Endothelial cell of umbilical vein (primary cell): ENCODE data around the gene PLXNB2. TPM values are rescaled to one million over a fixed set of nuclear protein-coding genes. Genes with fewer than 3 reads are reported as not detected.

Experiments used
- BruUV-seq: library from RNA; stranded (reverse); fragments of 400-500 nt; replicated peaks from 2 replicates; lab custom pipeline; 2021; lab: Mats Ljungman, UMichigan
- CTCF ChIA-PET: fragments of 300-600, 350-600 bp; sonication (Branson Sonifier 250); formaldehyde crosslinking; loops from one replicate; lab custom pipeline; 2021; ENCODE audit warnings: antibody characterized with exemption, inconsistent platforms; lab: Charles Lee
- POLR2A ChIA-PET: fragments of 300-600, 350-600 bp; sonication (Branson Sonifier 250); formaldehyde crosslinking; loops from one replicate; lab custom pipeline; 2021; ENCODE audit warnings: antibody characterized with exemption, inconsistent platforms; lab: Charles Lee
- DNase-seq: peaks from one replicate; pipeline ENCODE4 v3.0.0-alpha.2; 2011; ENCODE audit warnings: low read depth, low spot score
- FAIRE-seq: peaks from 2 replicates; lab custom pipeline; 2011; peaks lifted over from hg19 to GRCh38; lab: Jason Lieb, UNC
- H2AFZ ChIP-seq: 2 replicates; pipeline ENCODE4 v1.6.0; 2012; ENCODE audit warnings: low read depth, low read length, control low read depth, inconsistent platforms
- H3K27ac ChIP-seq: 2 replicates; pipeline ENCODE4 v1.5.1; 2011; ENCODE audit warnings: low read depth, mild to moderate bottlenecking, control low read depth, low read length, moderate library complexity; ENCODE audit not compliant: insufficient read depth
- H3K27me3 ChIP-seq, 2 experiments: 2 replicates each; pipeline versions ENCODE4 v1.6.0 to v1.6.1; 2011; ENCODE audit warnings: low read length in 2 of 2, mixed read lengths in 1 of 2; ENCODE audit not compliant: control insufficient read depth in 2 of 2, insufficient read depth in 2 of 2
- H3K36me3 ChIP-seq, 2 experiments: 2 replicates in 1 of 2; 3 replicates in 1 of 2; pipeline ENCODE4 v1.5.1; 2011; ENCODE audit warnings: low read length in 2 of 2, mild to moderate bottlenecking in 1 of 2, moderate library complexity in 1 of 2; ENCODE audit not compliant: control insufficient read depth in 2 of 2, insufficient read depth in 2 of 2; ENCODE audit errors: extremely low read depth in 1 of 2
- H3K4me1 ChIP-seq: 3 replicates; pipeline ENCODE4 v1.5.1; 2011; ENCODE audit warnings: mild to moderate bottlenecking, low read length; ENCODE audit not compliant: control insufficient read depth, insufficient read depth; ENCODE audit errors: extremely low read depth
- H3K4me2 ChIP-seq: 2 replicates; pipeline ENCODE4 v1.6.1; 2011; ENCODE audit warnings: low read length, control low read depth, mixed read lengths; ENCODE audit not compliant: insufficient read depth
- H3K4me3 ChIP-seq, 3 experiments: fragments of 200-600 bp in 1 of 3; sonication (generic), shearing (Covaris generic) in 1 of 3; replicated peaks in 1 of 3; 2 replicates each; pipeline ENCODE4 v1.5.1; 2011 to 2016; ENCODE audit warnings: control low read depth in 3 of 3, low read length in 3 of 3, mild to moderate bottlenecking in 2 of 3, inconsistent platforms in 1 of 3, low read depth in 1 of 3, moderate library complexity in 1 of 3; ENCODE audit not compliant: insufficient read depth in 1 of 3
- H3K79me2 ChIP-seq: 2 replicates; pipeline ENCODE4 v1.6.0; 2012; ENCODE audit warnings: low read length, inconsistent platforms; ENCODE audit not compliant: control insufficient read depth, insufficient read depth
- H3K9ac ChIP-seq: replicated peaks from 2 replicates; pipeline ENCODE3; 2011; ENCODE audit warnings: low read length, control low read depth; ENCODE audit not compliant: insufficient read depth; ENCODE audit errors: extremely low read depth
- H3K9me1 ChIP-seq: replicated peaks from 3 replicates; pipeline ENCODE4 v1.6.0; 2011; ENCODE audit warnings: mild to moderate bottlenecking, low read length; ENCODE audit not compliant: control insufficient read depth, insufficient read depth; ENCODE audit errors: extremely low read depth
- H3K9me3 ChIP-seq: replicated peaks from 2 replicates; pipeline ENCODE4 v1.5.1; 2012; ENCODE audit warnings: low read length, inconsistent platforms; ENCODE audit not compliant: control insufficient read depth, insufficient read depth
- H4K20me1 ChIP-seq: replicated peaks from 2 replicates; pipeline ENCODE3; 2011; ENCODE audit warnings: mild to moderate bottlenecking, low read length; ENCODE audit not compliant: control insufficient read depth, insufficient read depth; ENCODE audit errors: extremely low read depth
- EZH2 ChIP-seq: IDR thresholded peaks from 2 replicates; pipeline ENCODE4 v1.6.1; 2012; ENCODE audit warnings: borderline replicate concordance, low read depth, mild to moderate bottlenecking, moderate library complexity, low read length, inconsistent platforms; ENCODE audit not compliant: severe bottlenecking
- JUN ChIP-seq: IDR thresholded peaks from 2 replicates; pipeline ENCODE4 v1.6.1; 2011; ENCODE audit warnings: borderline replicate concordance, low read depth; ENCODE audit not compliant: insufficient read length, insufficient read depth
- POLR2AphosphoS5 ChIP-seq: IDR thresholded peaks from 2 replicates; pipeline ENCODE4 v1.6.1; 2012; ENCODE audit warnings: low read depth, mild to moderate bottlenecking, control low read depth, low read length, moderate library complexity; ENCODE audit not compliant: insufficient read depth
- dilution Hi-C: fragments of 300-500 bp; cut with MboI; formaldehyde crosslinking; loops from one replicate; pipeline ENCODE4 v1.15.0; 2019; ENCODE audit warnings: low sequenced_read_pairs; ENCODE audit not compliant: extremely low pct_ligation_motif_present
- intact Hi-C: fragments of 100-400 bp; cut with micrococcal nuclease; formaldehyde crosslinking; loops from one replicate; pipeline ENCODE4 v1.10.0; 2022
- polyA plus RNA-seq, 4 experiments: library from polyadenylated mRNA; depleted of rRNA in 3 of 4; stranded (reverse) in 3 of 4; unstranded in 1 of 4; fragments of >200 nt; gene quantifications; 2 replicates each; pipeline versions ENCODE4 v1.2.1 to v1.2.3, GENCODE V29; 2011 to 2012; ENCODE audit warnings: missing spikeins in 1 of 4
- total RNA-seq: library from RNA; stranded (reverse); gene quantifications from 2 replicates; pipeline ENCODE4 v1.2.3, GENCODE V29; 2021
- TF ChIP-seq, protein P1 (sequence below): IDR thresholded peaks from 2 replicates; pipeline ENCODE4 v1.6.1; 2011; ENCODE audit not compliant: insufficient read depth, insufficient read length

PLXNB2 gene
- total and polyA plus RNA-seq, 2 donors (not counting 3 experiments of a cell fraction or from before 2014, with no cell fraction given) = 82.3 to 139 TPM

- H3K4me2 ChIP-seq = peak overlapping the region; percentile 67
- H3K9ac ChIP-seq = peak overlapping the region; percentile 91
- H3K4me3 ChIP-seq = peak overlapping the region; percentile 55 to 98 (median 90)
- no peaks in the 10 kb centered on the region for H3K27me3 ChIP-seq
- H3K27ac ChIP-seq = peak overlapping the region; percentile 73
- no peak overlapping the region for H2AFZ ChIP-seq
- peaks cover 0 to 6% of the 10 kb centered on the region in 2 experiments for H3K36me3 ChIP-seq
- dilution Hi-C loops = no loop called here
- no peaks in the 10 kb centered on the region for H3K9me1 ChIP-seq
- POLR2A ChIA-PET = no interaction called here
- intact Hi-C loops = no loop called here
- no peaks in the 10 kb centered on the region for H3K9me3 ChIP-seq
- CTCF ChIA-PET = interaction anchor here (0.7 kb wide), 1 partner anchor 26 kb away, joined by 3 read pairs; no protein-coding TSS in a partner anchor
- H3K79me2 ChIP-seq = peaks cover 35% of the 10 kb centered on the region
- FAIRE-seq = no peak
- BruUV-seq = no TSS peak
- no peak for DNase-seq
- peaks cover 31% of the 10 kb centered on the region for H3K4me1 ChIP-seq
- TF ChIP-seq, protein P1, sequence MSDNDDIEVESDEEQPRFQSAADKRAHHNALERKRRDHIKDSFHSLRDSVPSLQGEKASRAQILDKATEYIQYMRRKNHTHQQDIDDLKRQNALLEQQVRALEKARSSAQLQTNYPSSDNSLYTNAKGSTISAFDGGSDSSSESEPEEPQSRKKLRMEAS = no peak
- TF ChIP-seq POLR2AphosphoS5 (no peak), EZH2 (no peak), JUN (no peak)
- H4K20me1 ChIP-seq = no peaks in the 10 kb centered on the region
Measured at GRCh38 chr22:50245214-50246072, 62.0 kb downstream of the PLXNB2 start.
